Parathyroid adenoma (tissue), 2 donors: ENCODE results near the gene GIMAP8.

Experiments used
- H2AFZ ChIP-seq: fragments of 300-600 bp; sonication (generic); one replicate; pipeline ENCODE4 v1.7.0; 2017; ENCODE audit warnings: antibody characterized with exemption, mild to moderate bottlenecking
- H3K27ac ChIP-seq: fragments of 300-600 bp; sonication (generic); one replicate; pipeline ENCODE4 v1.7.0; 2017
- H3K27me3 ChIP-seq: fragments of 300-600 bp; sonication (generic); one replicate; pipeline ENCODE4 v1.7.0; 2017; ENCODE audit warnings: low read length; ENCODE audit not compliant: control insufficient read depth, insufficient read depth
- H3K36me3 ChIP-seq: fragments of 300-600 bp; sonication (generic); one replicate; pipeline ENCODE4 v1.7.0; 2017; ENCODE audit warnings: low read length; ENCODE audit not compliant: control insufficient read depth, insufficient read depth
- H3K4me1 ChIP-seq: fragments of 300-600 bp; sonication (generic); one replicate; pipeline ENCODE4 v1.7.0; 2017; ENCODE audit warnings: control low read depth
- H3K4me2 ChIP-seq: fragments of 300-600 bp; sonication (generic); one replicate; pipeline ENCODE4 v1.7.0; 2017; ENCODE audit warnings: low read length
- H3K4me3 ChIP-seq: fragments of 300-600 bp; sonication (generic); one replicate; pipeline ENCODE4 v1.7.0; 2017; ENCODE audit warnings: low read depth, low read length
- H3K79me2 ChIP-seq: fragments of 300-600 bp; sonication (generic); one replicate; pipeline ENCODE4 v1.7.0; 2017; ENCODE audit warnings: control low read depth
- H3K9ac ChIP-seq: fragments of 300-600 bp; sonication (generic); one replicate; pipeline ENCODE4 v1.7.0; 2017; ENCODE audit warnings: mild to moderate bottlenecking
- H3K9me3 ChIP-seq: fragments of 300-600 bp; sonication (generic); one replicate; pipeline ENCODE4 v1.7.0; 2017; ENCODE audit warnings: low read length; ENCODE audit not compliant: control insufficient read depth
- TF ChIP-seq, protein P1 (sequence below): fragments of 300-600 bp; sonication (generic); IDR thresholded peaks from one replicate; pipeline ENCODE4 v1.7.0; 2017; ENCODE audit warnings: antibody characterized with exemption, mild to moderate bottlenecking
- donor health status: primary hyperparathyroidism.

The GIMAP8 gene

DNA sequence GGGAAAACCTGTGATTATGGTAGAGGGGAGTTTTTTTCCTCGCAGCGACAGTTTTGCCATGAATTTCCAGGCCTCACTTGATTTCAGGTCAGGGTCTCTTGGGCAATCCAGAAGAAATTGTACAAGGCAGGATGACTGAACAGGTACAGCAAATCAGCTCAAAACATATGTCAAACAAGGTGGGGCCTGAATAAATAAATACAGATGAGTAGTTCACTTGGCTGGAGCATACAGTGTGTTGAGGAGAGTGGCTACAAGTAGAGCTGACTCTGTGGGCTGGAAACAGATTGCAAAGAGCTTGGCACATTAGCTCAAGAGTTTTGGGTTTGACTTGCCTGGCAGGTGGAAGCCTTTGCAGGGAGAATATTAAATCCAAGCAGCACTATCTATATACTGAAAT lies 15.0 kb downstream of the GIMAP8 start:
- H3K4me1 ChIP-seq, result no peaks in the 10 kb centered on the region
- H3K9me3 ChIP-seq, result no peaks in the 10 kb centered on the region
- no peaks in the 10 kb centered on the region for H3K27me3 ChIP-seq
- no peak overlapping the region for H3K9ac ChIP-seq
- no peak overlapping the region for H3K4me3 ChIP-seq
- H3K79me2 ChIP-seq, result no peaks in the 10 kb centered on the region
- no peak overlapping the region for H2AFZ ChIP-seq
- H3K36me3 ChIP-seq, result no peaks in the 10 kb centered on the region
- TF ChIP-seq, protein P1, sequence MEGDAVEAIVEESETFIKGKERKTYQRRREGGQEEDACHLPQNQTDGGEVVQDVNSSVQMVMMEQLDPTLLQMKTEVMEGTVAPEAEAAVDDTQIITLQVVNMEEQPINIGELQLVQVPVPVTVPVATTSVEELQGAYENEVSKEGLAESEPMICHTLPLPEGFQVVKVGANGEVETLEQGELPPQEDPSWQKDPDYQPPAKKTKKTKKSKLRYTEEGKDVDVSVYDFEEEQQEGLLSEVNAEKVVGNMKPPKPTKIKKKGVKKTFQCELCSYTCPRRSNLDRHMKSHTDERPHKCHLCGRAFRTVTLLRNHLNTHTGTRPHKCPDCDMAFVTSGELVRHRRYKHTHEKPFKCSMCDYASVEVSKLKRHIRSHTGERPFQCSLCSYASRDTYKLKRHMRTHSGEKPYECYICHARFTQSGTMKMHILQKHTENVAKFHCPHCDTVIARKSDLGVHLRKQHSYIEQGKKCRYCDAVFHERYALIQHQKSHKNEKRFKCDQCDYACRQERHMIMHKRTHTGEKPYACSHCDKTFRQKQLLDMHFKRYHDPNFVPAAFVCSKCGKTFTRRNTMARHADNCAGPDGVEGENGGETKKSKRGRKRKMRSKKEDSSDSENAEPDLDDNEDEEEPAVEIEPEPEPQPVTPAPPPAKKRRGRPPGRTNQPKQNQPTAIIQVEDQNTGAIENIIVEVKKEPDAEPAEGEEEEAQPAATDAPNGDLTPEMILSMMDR, result no peak
- H3K4me2 ChIP-seq, result no peak overlapping the region
- H3K27ac ChIP-seq, result no peak overlapping the region

DNA sequence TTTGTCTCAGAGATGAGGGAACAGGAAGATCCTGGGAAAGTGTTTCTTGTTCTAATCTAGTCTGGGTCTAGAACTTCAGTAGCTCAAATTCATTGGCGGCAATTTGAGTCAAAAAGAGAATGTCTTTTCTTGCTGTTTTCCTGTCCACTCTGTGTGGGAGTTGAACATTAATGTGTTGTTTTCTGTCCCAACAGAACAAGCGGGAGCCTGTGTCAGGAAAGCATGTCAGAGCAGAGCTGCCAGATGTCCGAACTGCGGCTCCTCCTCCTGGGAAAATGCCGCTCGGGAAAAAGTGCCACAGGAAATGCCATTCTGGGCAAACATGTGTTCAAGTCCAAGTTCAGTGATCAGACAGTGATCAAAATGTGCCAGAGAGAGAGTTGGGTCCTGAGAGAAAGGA lies 16.0 kb downstream of the GIMAP8 start:
- no peak overlapping the region for H3K4me2 ChIP-seq
- no peaks in the 10 kb centered on the region for H3K4me1 ChIP-seq
- H2AFZ ChIP-seq, result no peak overlapping the region
- no peaks in the 10 kb centered on the region for H3K9me3 ChIP-seq
- H3K27ac ChIP-seq, result no peak overlapping the region
- no peaks in the 10 kb centered on the region for H3K79me2 ChIP-seq
- H3K9ac ChIP-seq, result no peak overlapping the region
- H3K4me3 ChIP-seq, result no peak overlapping the region
- H3K36me3 ChIP-seq, result no peaks in the 10 kb centered on the region
- no peaks in the 10 kb centered on the region for H3K27me3 ChIP-seq
- TF ChIP-seq, protein P1, result no peak

DNA sequence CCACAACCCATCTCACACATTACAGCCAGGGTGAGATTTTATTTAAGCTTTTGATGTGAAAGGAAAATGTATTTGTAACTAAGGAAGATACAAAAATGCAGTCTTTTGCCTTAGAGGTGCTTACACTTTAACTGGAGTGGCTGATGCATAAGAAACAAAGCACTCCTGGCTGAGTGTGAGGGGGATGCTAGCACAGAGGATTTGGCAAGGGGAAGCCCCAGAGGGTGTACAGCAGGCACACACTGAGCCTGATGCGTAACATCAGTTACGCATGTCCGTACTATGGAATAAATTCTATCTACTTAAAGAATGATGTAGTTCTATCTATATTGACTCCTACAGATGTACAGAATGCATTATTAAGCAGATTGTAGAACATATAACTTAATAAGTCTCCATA lies 17.8 kb downstream of the GIMAP8 start:
- no peak overlapping the region for H3K27ac ChIP-seq
- no peak overlapping the region for H2AFZ ChIP-seq
- H3K9ac ChIP-seq, result no peak overlapping the region
- H3K4me1 ChIP-seq, result no peaks in the 10 kb centered on the region
- no peaks in the 10 kb centered on the region for H3K9me3 ChIP-seq
- H3K36me3 ChIP-seq, result no peaks in the 10 kb centered on the region
- no peaks in the 10 kb centered on the region for H3K79me2 ChIP-seq
- TF ChIP-seq, protein P1, result no peak
- H3K27me3 ChIP-seq, result no peaks in the 10 kb centered on the region
- H3K4me3 ChIP-seq, result no peak overlapping the region
- no peak overlapping the region for H3K4me2 ChIP-seq

DNA sequence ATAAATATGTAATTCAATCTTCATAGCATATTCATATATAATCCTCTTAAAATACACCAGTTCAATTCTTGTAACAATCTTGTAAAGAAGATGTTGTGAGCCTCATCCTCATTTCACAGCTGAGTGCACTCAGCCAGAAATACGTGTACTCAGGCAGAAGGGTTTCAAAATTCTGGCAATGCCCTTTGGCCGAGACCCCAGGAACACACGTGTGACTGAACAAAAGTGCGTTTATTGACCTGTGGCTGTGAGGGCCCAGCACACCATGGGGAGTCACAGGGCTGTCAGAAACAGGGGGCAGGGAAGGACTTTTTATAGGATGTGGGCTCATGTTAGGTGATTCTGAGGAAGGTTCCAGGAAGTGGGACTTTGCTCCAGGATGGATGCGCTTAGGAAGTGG lies 21.5 kb downstream of the GIMAP8 start:
- Histone ChIP-seq H3K27me3 (no peaks in the 10 kb centered on the region), H2AFZ (no peak overlapping the region), H3K27ac (no peak overlapping the region), H3K4me2 (no peak overlapping the region), H3K4me3 (no peak overlapping the region), H3K9me3 (no peaks in the 10 kb centered on the region), H3K79me2 (no peaks in the 10 kb centered on the region), H3K4me1 (no peaks in the 10 kb centered on the region), H3K9ac (no peak overlapping the region), H3K36me3 (no peaks in the 10 kb centered on the region)
- TF ChIP-seq, protein P1, result no peak

DNA sequence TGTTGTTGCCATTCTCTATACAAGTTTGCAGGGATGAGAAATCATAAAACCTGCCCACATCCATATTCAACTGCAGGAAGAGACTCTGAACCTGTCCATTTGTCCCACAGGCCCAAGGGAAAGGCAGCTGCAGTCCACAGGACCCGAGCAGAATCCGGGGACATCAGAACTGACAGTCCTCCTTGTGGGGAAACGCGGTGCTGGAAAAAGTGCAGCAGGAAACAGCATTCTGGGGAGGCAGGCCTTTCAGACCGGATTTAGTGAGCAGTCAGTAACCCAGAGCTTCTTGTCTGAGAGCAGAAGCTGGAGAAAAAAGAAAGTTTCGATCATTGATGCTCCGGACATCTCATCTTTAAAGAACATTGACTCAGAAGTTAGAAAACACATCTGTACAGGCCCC lies 23.5 kb downstream of the GIMAP8 start:
- Histone ChIP-seq H2AFZ (no peak overlapping the region), H3K36me3 (no peaks in the 10 kb centered on the region), H3K4me1 (peaks cover 4% of the 10 kb centered on the region), H3K79me2 (no peaks in the 10 kb centered on the region), H3K4me2 (no peak overlapping the region), H3K9ac (no peak overlapping the region), H3K4me3 (no peak overlapping the region), H3K27ac (no peak overlapping the region), H3K27me3 (no peaks in the 10 kb centered on the region), H3K9me3 (no peaks in the 10 kb centered on the region)
- TF ChIP-seq, protein P1, result no peak
